HG02943 (cell line): ENCODE results near the gene PLK5.

ENCODE experiments used
- ATAC-seq: cut with Tn5 transposase; IDR thresholded peaks from one replicate; pipeline ENCODE4 v1.9.1; 2021; ENCODE audit warnings: mild to moderate bottlenecking, low read depth, moderate library complexity; ENCODE audit not compliant: unreplicated experiment

Gene PLK5

GRCh38 chr19:1551068-1552040 is 27.5 kb downstream of the PLK5 start:
- ATAC-seq, result no peak

DNA sequence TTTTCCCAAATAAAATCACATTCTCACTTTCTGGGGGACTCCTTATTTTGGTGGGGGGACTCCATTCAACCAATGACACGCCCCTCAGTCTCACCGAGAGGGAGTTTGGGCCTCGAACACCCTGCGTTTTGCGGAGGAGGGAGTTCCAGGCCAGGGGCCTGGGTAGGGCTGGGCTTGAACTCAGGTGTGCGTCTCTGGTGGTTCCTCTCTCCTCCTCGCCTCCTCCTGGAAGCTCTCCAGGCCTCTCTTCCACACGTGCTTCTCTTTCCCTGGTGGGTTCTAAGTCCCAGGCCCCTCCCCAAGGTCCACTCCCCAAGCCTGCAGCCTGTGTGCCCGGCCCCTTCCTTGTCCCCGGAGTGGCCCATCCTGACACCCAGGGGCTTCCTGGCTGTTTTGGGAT is 29.5 kb downstream of the PLK5 start:
- no peak for ATAC-seq

GRCh38 chr19:1554968-1555367 is 31.1 kb downstream of the PLK5 start:
- ATAC-seq, result no peak

- no peak for ATAC-seq
Measured at GRCh38 chr19:1555487-1556389, 31.9 kb downstream of the PLK5 start.

GRCh38 chr19:1556390-1557070 is 32.7 kb downstream of the PLK5 start:
- no peak for ATAC-seq

- no peak for ATAC-seq
Measured at GRCh38 chr19:1558552-1558951, 34.7 kb downstream of the PLK5 start.

DNA sequence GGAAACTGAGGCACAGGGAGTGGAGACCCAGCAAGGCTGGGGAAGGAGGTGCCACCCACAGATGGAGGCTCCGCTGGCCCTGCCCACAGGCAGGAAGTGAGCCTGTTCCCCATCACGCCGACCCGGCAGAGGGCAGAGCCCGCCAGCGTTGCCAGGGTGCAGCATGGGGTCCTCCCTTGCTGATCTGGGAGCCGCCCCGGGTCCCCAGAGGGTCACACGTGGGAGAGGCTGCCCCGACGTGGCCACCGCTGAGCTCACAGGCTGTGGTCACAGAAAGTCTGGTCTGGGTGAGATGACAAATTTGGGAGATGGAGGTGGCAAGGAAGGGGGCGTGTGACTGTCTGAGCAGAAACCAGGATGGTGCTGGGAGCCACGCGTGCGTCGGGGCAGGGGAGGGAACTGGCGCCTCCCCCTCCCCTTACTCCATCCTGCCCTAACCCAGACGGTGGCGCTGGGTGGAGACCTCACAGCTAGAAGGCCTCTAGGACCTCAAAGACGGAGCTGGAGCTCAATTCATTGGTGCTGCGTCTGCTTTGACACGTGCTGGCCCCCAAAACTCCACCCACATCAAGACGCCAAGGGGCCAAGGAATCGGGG is 36.5 kb downstream of the PLK5 start:
- no peak for ATAC-seq

DNA sequence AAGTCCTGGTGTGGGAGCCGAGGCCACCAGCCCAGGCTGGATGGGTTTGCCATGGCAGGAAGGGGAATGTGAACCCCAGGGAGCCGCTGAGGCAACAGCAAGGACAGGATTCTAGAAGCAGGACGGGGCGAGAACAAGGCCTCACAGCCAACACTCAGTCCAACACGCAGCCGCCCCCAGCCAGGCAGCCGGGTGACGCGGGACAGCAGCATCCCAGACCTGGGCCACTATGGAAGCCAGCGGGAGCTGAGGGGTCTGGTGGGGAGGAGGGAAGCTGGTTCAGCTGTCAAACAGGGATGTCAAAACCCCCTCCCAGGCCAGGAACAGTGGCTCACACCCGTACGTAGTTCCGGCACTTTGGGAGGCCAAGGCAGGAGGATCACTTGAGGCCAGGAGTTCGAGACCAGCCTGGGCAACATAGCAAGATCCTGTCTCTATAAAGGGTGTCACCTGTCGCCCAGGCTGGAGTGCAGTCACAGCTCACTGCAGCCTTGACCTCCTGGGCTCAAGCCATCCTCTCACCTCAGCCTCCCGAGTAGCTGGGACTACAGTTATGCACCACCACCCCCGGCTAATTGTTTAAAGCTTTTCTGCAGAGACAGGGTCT is 37.5 kb downstream of the PLK5 start:
- ATAC-seq, result no peak

DNA sequence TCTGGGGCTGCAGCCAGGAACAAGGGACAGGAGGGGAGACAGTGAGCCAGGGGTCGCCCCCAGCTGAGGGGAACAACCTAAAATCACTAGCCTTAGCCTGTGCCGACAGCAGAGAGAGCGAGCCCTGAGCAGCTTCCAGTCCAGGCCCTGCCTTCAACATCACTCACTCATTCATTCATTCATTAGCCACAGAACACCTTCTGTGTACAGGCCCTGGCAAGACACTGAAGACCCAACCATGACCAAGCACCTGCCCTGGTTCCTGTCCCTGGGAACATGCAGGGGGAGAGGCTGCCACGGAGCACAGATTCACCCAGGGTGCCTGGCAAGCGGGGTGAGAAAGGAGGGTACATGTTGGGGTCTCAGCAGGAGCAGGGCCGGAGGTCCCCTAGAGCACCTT is 39.4 kb downstream of the PLK5 start:
- no peak for ATAC-seq

DNA sequence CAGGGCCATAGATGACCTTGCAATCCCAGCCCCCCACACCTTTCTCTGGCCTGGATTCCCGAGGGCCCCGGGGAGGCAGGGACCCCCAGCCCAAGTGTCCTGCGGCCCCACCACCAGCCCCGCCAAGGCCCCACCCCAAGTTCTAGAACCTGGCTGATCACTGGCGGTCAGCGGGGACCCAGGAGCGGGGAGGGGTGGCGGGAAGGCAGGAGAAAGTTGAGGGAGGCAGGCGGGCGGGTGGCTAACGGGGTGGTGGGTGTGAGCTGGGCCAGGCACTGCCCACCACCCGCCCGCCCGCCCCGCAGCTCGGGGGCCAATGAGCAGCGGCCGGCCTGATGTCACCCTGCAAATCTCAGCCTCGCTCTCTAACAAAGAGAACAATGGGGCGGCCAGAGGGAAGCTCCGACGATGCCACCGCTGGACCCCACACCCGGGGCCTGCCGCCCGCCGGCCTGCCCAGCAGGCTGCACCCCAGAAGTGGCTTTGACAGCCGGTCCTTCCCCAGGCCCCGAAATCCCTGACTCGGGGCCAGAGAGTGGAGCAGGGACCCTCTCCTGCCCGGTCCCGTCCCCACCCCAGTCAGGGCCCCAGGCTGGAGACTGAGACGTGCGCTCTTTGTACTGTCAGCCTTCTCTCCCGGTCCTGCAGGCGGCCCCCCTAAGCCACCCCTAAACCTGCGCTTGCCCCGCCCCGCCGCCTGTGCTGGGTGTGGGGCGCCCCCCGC is 42.7 kb downstream of the PLK5 start:
- ATAC-seq, result no peak

GRCh38 chr19:1567116-1567847 is 43.4 kb downstream of the PLK5 start:
- no peak for ATAC-seq

DNA sequence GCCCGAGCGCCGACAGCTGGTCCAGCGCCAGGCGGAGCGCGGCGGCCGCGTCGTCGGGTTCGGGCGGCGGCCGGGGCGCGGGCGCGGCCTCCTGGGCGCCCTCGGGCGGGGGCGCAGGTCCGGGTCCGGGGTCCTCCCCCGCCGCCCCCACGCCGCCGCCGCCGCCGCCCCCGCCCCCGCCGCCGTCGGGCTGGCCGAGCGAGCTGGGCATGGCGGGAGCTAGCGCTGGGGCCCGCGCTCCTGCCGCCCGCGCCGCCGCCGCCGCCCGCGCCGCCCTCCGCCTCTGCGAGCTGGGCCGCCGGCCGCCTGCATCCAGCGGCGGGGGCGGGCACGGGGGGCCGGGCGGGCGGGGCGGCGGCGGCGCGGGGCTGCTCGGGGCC is 44.0 kb downstream of the PLK5 start:
- ATAC-seq, result no peak

GRCh38 chr19:1568320-1569019 is 44.6 kb downstream of the PLK5 start, which contains the start of gene MEX3D:
TSS of gene MEX3D (minus strand) at chr19:1568325. CDS start at chr19:1568058, 267 bp downstream.
- no peak for ATAC-seq

DNA sequence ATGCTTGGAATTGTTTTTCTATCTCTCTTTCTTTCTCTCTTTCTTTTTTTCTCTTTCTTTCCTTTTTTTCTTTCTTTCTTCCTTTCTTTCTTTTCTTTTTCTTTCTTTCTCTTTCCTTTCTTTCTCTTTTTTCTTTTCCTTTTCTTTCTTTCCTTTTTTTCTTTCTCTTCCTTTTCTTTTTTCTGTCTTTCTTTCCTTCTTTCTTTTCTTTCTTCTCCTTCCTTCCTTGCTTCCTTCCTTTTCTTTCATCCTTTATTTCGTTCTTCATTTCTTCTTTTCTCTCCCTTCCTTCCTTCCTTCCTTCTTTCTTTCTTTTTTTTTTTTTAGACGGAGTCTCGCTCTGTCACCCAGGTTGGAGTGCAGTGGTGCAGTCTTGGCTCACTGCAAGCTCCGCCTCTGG is 46.1 kb downstream of the PLK5 start:
- ATAC-seq, result no peak

GRCh38 chr19:1570836-1571235 is 47.0 kb downstream of the PLK5 start:
- ATAC-seq, result no peak

DNA sequence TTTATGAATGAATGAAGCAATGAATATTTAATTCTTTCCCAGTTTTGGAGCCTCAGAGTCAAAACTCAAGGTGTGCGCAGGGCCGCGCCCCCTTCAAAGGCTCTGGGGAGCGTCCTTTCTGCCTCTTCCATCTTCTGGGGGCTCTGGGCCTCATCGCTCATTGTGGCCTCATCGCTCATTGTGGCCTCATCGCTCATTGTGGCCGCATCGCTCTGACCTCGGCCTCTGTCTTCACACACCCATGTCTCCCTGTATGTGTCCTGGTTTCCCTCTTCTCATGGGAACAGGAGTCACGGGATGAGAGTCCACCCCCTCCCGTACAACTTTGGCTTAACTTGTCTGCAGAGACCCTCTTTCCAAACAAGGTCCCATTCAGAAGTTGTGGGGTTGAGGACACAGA is 47.5 kb downstream of the PLK5 start:
- ATAC-seq, result no peak

GRCh38 chr19:1572795-1573194 is 48.9 kb downstream of the PLK5 start:
- ATAC-seq, result no peak
